ENCODE data around the gene XYLT2.
"Not testable (repeated sequence)": the region's sequence is repeated elsewhere in the genome, so short reads cannot be mapped to it uniquely, and the experiment has no call there.

The XYLT2 gene

DNA sequence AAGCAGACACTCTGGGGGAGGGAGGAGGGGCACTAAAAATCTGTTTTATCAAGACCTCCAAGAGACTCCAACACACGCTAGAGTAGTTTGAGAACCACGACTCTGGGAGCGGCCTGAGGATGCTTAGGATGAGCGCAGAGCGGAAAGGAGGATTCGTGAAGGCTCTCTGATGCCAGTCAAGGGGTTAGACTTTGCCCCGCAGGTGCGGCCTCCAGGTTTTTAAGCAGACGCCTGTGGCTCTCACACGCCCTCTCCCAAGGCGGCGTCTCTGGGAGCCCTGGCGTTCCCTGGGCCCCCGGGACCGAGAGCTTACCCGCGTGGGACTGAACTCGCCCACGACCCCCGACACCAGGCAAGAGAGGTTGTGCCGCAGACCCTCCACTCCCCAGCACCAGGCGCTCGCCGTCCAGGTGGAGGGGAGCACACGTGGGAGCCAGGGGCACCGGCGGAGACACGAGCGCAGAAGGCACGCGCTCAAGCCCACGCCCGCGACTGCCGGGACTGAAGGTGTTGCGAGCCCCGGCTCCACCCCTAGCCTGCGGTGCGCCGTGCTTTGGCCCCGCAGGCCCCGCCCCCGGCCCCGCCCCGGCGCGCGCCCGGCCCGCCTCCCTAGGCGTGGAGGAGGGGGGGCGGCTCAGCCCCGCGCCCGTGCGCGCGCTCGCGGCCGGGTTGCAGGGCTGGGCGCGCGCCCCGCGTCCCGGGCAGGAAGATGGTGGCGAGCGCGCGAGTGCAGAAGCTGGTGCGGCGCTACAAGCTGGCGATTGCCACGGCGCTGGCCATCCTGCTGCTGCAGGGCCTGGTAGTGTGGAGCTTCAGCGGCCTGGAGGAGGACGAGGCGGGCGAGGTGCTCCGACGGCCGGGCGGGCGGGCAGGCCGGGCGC lies at the start of gene XYLT2:
TSS of gene XYLT2 (plus strand) at position 695 of the 881 bp plus-strand sequence. CDS start at position 710, 15 bp downstream.
- Histone ChIP-seq H3K27me3 (ENCODE audit: control insufficient read depth in 5 of 5, insufficient read depth in 4 of 5, low read length in 5 of 5) (no peaks in the 10 kb centered on the region), H3K27ac (ENCODE audit: low read depth, low read length) (peak within 1 kb of the TSS; percentile 10), H3K36me3 (ENCODE audit: control insufficient read depth in 5 of 5, insufficient read depth in 5 of 5, low read length in 5 of 5) (no peaks in the 10 kb centered on the region), H3K4me3 (ENCODE audit: low read depth in 1 of 5, low read length in 5 of 5) (peak within 1 kb of the TSS; percentile 77 to 86 (median 83)), H3K9me3 (ENCODE audit: control insufficient read depth in 5 of 5, low read length in 5 of 5) (no peaks in the 10 kb centered on the region), H3K9ac (ENCODE audit: low read length in 5 of 5) (peak within 1 kb of the TSS; percentile 29 to 81 (median 76)), H3K4me1 (ENCODE audit: control insufficient read depth in 5 of 5, insufficient read depth in 5 of 5, low read length in 5 of 5) (peaks cover 0 to 32% (median 21%) of the 10 kb centered on the region in 5 donors)

GRCh38 chr17:50297407-50297865 lies 48.5 kb upstream of the XYLT2 start:
- Histone ChIP-seq H3K4me3 (ENCODE audit: low read depth in 1 of 5, low read length in 5 of 5) (no peak overlapping the region), H3K27me3 (ENCODE audit: control insufficient read depth in 5 of 5, insufficient read depth in 4 of 5, low read length in 5 of 5) (no peaks in the 10 kb centered on the region), H3K9ac (ENCODE audit: low read length in 5 of 5) (no peak overlapping the region), H3K9me3 (ENCODE audit: control insufficient read depth in 5 of 5, low read length in 5 of 5) (no peaks in the 10 kb centered on the region), H3K27ac (ENCODE audit: low read depth, low read length) (no peak overlapping the region), H3K36me3 (ENCODE audit: control insufficient read depth in 5 of 5, insufficient read depth in 5 of 5, low read length in 5 of 5) (no peaks in the 10 kb centered on the region), H3K4me1 (ENCODE audit: control insufficient read depth in 5 of 5, insufficient read depth in 5 of 5, low read length in 5 of 5) (no peaks in the 10 kb centered on the region)

- no peak overlapping the region for H3K9ac ChIP-seq (ENCODE audit: low read length in 5 of 5)
- no peaks in the 10 kb centered on the region for H3K4me1 ChIP-seq (ENCODE audit: control insufficient read depth in 5 of 5, insufficient read depth in 5 of 5, low read length in 5 of 5)
- H3K27me3 ChIP-seq (ENCODE audit: control insufficient read depth in 5 of 5, insufficient read depth in 4 of 5, low read length in 5 of 5) = no peaks in the 10 kb centered on the region
- H3K4me3 ChIP-seq (ENCODE audit: low read depth in 1 of 5, low read length in 5 of 5) = no peak overlapping the region
- H3K9me3 ChIP-seq (ENCODE audit: control insufficient read depth in 5 of 5, low read length in 5 of 5) = no peaks in the 10 kb centered on the region
- no peak overlapping the region for H3K27ac ChIP-seq (ENCODE audit: low read depth, low read length)
- no peaks in the 10 kb centered on the region for H3K36me3 ChIP-seq (ENCODE audit: control insufficient read depth in 5 of 5, insufficient read depth in 5 of 5, low read length in 5 of 5)
Observed at GRCh38 chr17:50298018-50298417, 47.9 kb upstream of the XYLT2 start.

DNA sequence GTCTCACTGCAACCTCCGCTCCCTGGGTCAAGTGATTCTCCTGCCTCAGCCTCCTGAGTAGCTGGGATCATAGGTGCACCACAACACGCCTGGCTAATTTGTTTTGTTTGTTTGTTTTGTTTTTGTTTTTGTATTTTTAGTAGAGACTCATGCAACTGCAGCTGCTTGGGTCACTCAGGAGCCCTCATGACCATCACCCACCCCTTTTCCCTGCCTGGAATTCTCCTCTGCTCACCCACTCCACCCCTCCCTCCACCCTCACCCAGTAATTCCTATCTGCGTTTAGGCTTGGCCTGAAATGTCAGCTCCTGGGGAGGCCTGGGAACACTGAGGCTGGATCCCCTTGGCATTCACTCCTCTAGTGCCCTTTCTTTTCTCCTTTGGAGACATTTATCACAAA lies 46.1 kb upstream of the XYLT2 start:
- Histone ChIP-seq H3K9me3 (ENCODE audit: control insufficient read depth in 5 of 5, low read length in 5 of 5) (no peaks in the 10 kb centered on the region), H3K4me1 (ENCODE audit: control insufficient read depth in 5 of 5, insufficient read depth in 5 of 5, low read length in 5 of 5) (peaks cover 2 to 3% (median 2%) of the 10 kb centered on the region in 5 donors), H3K36me3 (ENCODE audit: control insufficient read depth in 5 of 5, insufficient read depth in 5 of 5, low read length in 5 of 5) (no peaks in the 10 kb centered on the region)

DNA sequence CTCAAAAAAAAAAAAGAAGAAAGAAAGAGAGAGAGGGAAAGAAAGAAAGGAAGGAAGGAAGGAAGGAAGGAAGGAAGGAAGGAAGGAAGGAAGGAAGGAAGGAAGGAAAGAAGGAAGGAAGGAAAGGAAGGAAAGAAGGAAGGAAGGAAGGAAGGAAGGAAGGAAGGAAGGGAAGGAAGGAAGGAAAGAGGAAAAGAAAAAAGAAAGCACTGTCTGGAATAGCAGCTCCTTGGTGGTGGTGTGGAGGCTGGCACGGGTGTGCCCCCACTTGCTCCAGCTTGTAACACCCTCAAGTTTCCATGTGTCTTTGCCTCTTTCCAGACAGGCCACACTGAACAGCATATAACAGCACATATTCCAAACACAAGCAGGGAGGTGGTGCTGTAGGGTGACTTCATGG lies 45.1 kb upstream of the XYLT2 start:
- not testable (repeated sequence) for H3K9me3 ChIP-seq (ENCODE audit: control insufficient read depth in 5 of 5, low read length in 5 of 5); H3K4me1 ChIP-seq (ENCODE audit: control insufficient read depth in 5 of 5, insufficient read depth in 5 of 5, low read length in 5 of 5); H3K9ac ChIP-seq (ENCODE audit: low read length in 5 of 5); H3K27ac ChIP-seq (ENCODE audit: low read depth, low read length); H3K36me3 ChIP-seq (ENCODE audit: control insufficient read depth in 5 of 5, insufficient read depth in 5 of 5, low read length in 5 of 5); H3K4me3 ChIP-seq (ENCODE audit: low read depth in 1 of 5, low read length in 5 of 5); H3K27me3 ChIP-seq (ENCODE audit: control insufficient read depth in 5 of 5, insufficient read depth in 4 of 5, low read length in 5 of 5)

More for the DNA sequence above, 46.1 kb upstream of the XYLT2 start:
- no peak overlapping the region for H3K27ac ChIP-seq (ENCODE audit: low read depth, low read length)
- no peaks in the 10 kb centered on the region for H3K27me3 ChIP-seq (ENCODE audit: control insufficient read depth in 5 of 5, insufficient read depth in 4 of 5, low read length in 5 of 5)
- no peak overlapping the region for H3K4me3 ChIP-seq (ENCODE audit: low read depth in 1 of 5, low read length in 5 of 5)
- H3K9ac ChIP-seq (ENCODE audit: low read length in 5 of 5) = no peak overlapping the region

- Histone ChIP-seq H3K36me3 (ENCODE audit: control insufficient read depth in 5 of 5, insufficient read depth in 5 of 5, low read length in 5 of 5) (no peaks in the 10 kb centered on the region), H3K4me1 (ENCODE audit: control insufficient read depth in 5 of 5, insufficient read depth in 5 of 5, low read length in 5 of 5) (peaks cover 2 to 9% (median 8%) of the 10 kb centered on the region in 5 donors), H3K27me3 (ENCODE audit: control insufficient read depth in 5 of 5, insufficient read depth in 4 of 5, low read length in 5 of 5) (no peaks in the 10 kb centered on the region), H3K4me3 (ENCODE audit: low read depth in 1 of 5, low read length in 5 of 5) (no peak overlapping the region), H3K9me3 (ENCODE audit: control insufficient read depth in 5 of 5, low read length in 5 of 5) (no peaks in the 10 kb centered on the region), H3K27ac (ENCODE audit: low read depth, low read length) (no peak overlapping the region), H3K9ac (ENCODE audit: low read length in 5 of 5) (no peak overlapping the region)
Observed at GRCh38 chr17:50301891-50302584, 43.9 kb upstream of the XYLT2 start.

DNA sequence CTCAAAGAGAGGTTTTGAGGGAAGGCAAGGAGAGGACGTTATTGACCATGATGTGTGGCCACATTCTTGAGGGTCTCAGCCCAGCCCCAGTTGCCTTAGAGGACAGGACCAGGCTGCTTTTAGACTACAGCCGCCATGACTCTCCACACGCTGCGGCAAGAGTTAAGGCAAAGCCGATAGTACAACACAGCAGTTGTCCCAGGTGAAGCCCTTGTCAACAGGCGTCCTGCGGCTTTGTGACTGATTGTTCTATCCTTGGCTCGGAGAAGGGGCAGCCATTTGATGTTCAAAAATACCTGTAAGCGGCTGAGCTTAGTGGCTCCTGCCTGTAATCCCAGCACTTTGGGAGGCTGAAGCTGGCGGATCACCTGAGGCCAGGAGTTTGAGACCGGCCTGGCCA lies 42.9 kb upstream of the XYLT2 start:
- no peaks in the 10 kb centered on the region for H3K9me3 ChIP-seq (ENCODE audit: control insufficient read depth in 5 of 5, low read length in 5 of 5)
- no peak overlapping the region for H3K4me3 ChIP-seq (ENCODE audit: low read depth in 1 of 5, low read length in 5 of 5)
- no peak overlapping the region for H3K9ac ChIP-seq (ENCODE audit: low read length in 5 of 5)
- peaks cover 2 to 9% (median 8%) of the 10 kb centered on the region in 5 donors for H3K4me1 ChIP-seq (ENCODE audit: control insufficient read depth in 5 of 5, insufficient read depth in 5 of 5, low read length in 5 of 5)
- no peak overlapping the region for H3K27ac ChIP-seq (ENCODE audit: low read depth, low read length)
- no peaks in the 10 kb centered on the region for H3K36me3 ChIP-seq (ENCODE audit: control insufficient read depth in 5 of 5, insufficient read depth in 5 of 5, low read length in 5 of 5)
- no peaks in the 10 kb centered on the region for H3K27me3 ChIP-seq (ENCODE audit: control insufficient read depth in 5 of 5, insufficient read depth in 4 of 5, low read length in 5 of 5)

- Histone ChIP-seq H3K36me3 (ENCODE audit: control insufficient read depth in 5 of 5, insufficient read depth in 5 of 5, low read length in 5 of 5) (no peaks in the 10 kb centered on the region), H3K27ac (ENCODE audit: low read depth, low read length) (no peak overlapping the region), H3K4me3 (ENCODE audit: low read depth in 1 of 5, low read length in 5 of 5) (no peak overlapping the region), H3K4me1 (ENCODE audit: control insufficient read depth in 5 of 5, insufficient read depth in 5 of 5, low read length in 5 of 5) (peaks cover 2 to 9% (median 8%) of the 10 kb centered on the region in 5 donors), H3K27me3 (ENCODE audit: control insufficient read depth in 5 of 5, insufficient read depth in 4 of 5, low read length in 5 of 5) (no peaks in the 10 kb centered on the region), H3K9me3 (ENCODE audit: control insufficient read depth in 5 of 5, low read length in 5 of 5) (no peaks in the 10 kb centered on the region), H3K9ac (ENCODE audit: low read length in 5 of 5) (no peak overlapping the region)
Observed at GRCh38 chr17:50303596-50303995, 42.3 kb upstream of the XYLT2 start.

DNA sequence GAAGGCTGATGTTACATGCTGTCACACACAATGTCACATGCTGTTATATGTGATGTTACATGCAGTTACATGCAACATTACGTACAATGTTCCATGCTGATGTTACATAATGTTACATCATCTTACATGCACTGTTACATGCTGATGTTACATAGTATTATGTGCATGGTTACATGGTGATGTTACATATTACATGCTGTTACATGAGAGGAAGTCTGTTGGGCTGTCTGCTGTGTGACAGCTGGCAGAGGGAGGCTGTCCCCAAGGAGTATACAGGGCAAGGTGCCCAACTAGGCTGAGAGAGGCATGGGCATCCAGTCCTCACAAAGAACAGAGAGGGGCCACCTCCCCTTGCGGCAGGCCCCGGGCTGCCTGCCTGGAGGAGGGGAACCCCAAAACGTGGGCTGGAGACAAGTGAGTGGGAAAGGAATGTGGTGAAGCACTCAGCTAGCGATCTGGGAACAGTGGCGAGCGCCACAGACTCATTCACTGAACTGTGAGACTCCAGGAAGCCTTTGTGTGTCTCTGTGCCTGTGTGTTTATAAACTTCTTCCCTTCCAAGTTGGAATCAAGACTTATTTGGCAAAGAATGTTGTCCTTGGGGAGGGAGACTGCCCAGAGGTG lies 41.0 kb upstream of the XYLT2 start:
- Histone ChIP-seq H3K4me1 (ENCODE audit: control insufficient read depth in 5 of 5, insufficient read depth in 5 of 5, low read length in 5 of 5) (peaks cover 2 to 9% (median 8%) of the 10 kb centered on the region in 5 donors), H3K36me3 (ENCODE audit: control insufficient read depth in 5 of 5, insufficient read depth in 5 of 5, low read length in 5 of 5) (no peaks in the 10 kb centered on the region), H3K27ac (ENCODE audit: low read depth, low read length) (no peak overlapping the region), H3K9ac (ENCODE audit: low read length in 5 of 5) (no peak overlapping the region), H3K4me3 (ENCODE audit: low read depth in 1 of 5, low read length in 5 of 5) (no peak overlapping the region), H3K27me3 (ENCODE audit: control insufficient read depth in 5 of 5, insufficient read depth in 4 of 5, low read length in 5 of 5) (no peaks in the 10 kb centered on the region), H3K9me3 (ENCODE audit: control insufficient read depth in 5 of 5, low read length in 5 of 5) (no peaks in the 10 kb centered on the region)

GRCh38 chr17:50307654-50308053 lies 38.3 kb upstream of the XYLT2 start:
- H3K9ac ChIP-seq (ENCODE audit: low read length in 5 of 5) = no peak overlapping the region
- no peak overlapping the region for H3K27ac ChIP-seq (ENCODE audit: low read depth, low read length)
- H3K9me3 ChIP-seq (ENCODE audit: control insufficient read depth in 5 of 5, low read length in 5 of 5) = no peaks in the 10 kb centered on the region
- H3K27me3 ChIP-seq (ENCODE audit: control insufficient read depth in 5 of 5, insufficient read depth in 4 of 5, low read length in 5 of 5) = peaks cover 0 to 16% (median 5%) of the 10 kb centered on the region in 5 donors
- no peak overlapping the region for H3K4me3 ChIP-seq (ENCODE audit: low read depth in 1 of 5, low read length in 5 of 5)
- peaks cover 2 to 9% (median 8%) of the 10 kb centered on the region in 5 donors for H3K4me1 ChIP-seq (ENCODE audit: control insufficient read depth in 5 of 5, insufficient read depth in 5 of 5, low read length in 5 of 5)
- no peaks in the 10 kb centered on the region for H3K36me3 ChIP-seq (ENCODE audit: control insufficient read depth in 5 of 5, insufficient read depth in 5 of 5, low read length in 5 of 5)
